IMR-90 (cell line): ENCODE results near the gene ING2. TPM values are rescaled to one million over a fixed set of nuclear protein-coding genes. Genes with fewer than 3 reads are reported as not detected.

ENCODE experiments used
- ATAC-seq: fragments of 200-7000 bp; cut with Tn5 transposase; 2 replicates; pipeline ENCODE4 v1.9.1; 2020; ENCODE audit warnings: low read depth, mild to moderate bottlenecking, moderate library complexity
- BruUV-seq: library from RNA; stranded (reverse); fragments of 400-500 nt; replicated peaks from 2 replicates; lab custom pipeline; 2021; lab: Mats Ljungman, UMichigan
- CTCF ChIA-PET: fragments of 300-600 bp; formaldehyde crosslinking; extraction: SDS; loops from one replicate; lab custom pipeline; 2021; ENCODE audit warnings: antibody characterized with exemption; lab: Yijun Ruan, JAX
- POLR2A ChIA-PET: fragments of 300-600 bp; sonication (Branson Sonifier 250); formaldehyde crosslinking; loops from one replicate; lab custom pipeline; 2022; ENCODE audit warnings: antibody characterized with exemption; ENCODE audit not compliant: unreplicated experiment; lab: Charles Lee
- DNase-seq: peaks from one replicate; pipeline ENCODE4 v3.0.0; 2013
- H2AFZ ChIP-seq: replicated peaks from 2 replicates; pipeline ENCODE3; 2013; ENCODE audit warnings: low read length, mild to moderate bottlenecking; ENCODE audit not compliant: poor library complexity
- H2AK5ac ChIP-seq: 2 replicates; pipeline ENCODE4 v1.6.1; 2013; ENCODE audit warnings: low read depth, low read length, inconsistent platforms
- H2AK9ac ChIP-seq: replicated peaks from 2 replicates; pipeline ENCODE3; 2013; ENCODE audit warnings: mild to moderate bottlenecking, low read depth, low read length, moderate library complexity; ENCODE audit not compliant: poor library complexity
- H2BK120ac ChIP-seq: 2 replicates; pipeline ENCODE4 v1.6.1; 2013; ENCODE audit warnings: low read depth, low read length, inconsistent platforms
- H2BK15ac ChIP-seq: 3 replicates; pipeline ENCODE4 v1.6.1; 2013; ENCODE audit warnings: low read depth, low read length, inconsistent platforms
- H2BK20ac ChIP-seq: 2 replicates; pipeline ENCODE4 v1.6.1; 2013; ENCODE audit warnings: low read depth, mild to moderate bottlenecking, inconsistent platforms, low read length, moderate library complexity
- H2BK5ac ChIP-seq: 2 replicates; pipeline ENCODE4 v1.6.1; 2013; ENCODE audit warnings: mild to moderate bottlenecking, low read depth, low read length, inconsistent platforms; ENCODE audit not compliant: poor library complexity, severe bottlenecking
- H3K14ac ChIP-seq: replicated peaks from 2 replicates; pipeline ENCODE4 v1.6.1; 2013; ENCODE audit warnings: low read depth, low read length, inconsistent platforms
- H3K18ac ChIP-seq: 2 replicates; pipeline ENCODE4 v1.6.1; 2013; ENCODE audit warnings: low read depth, low read length, control low read depth
- H3K23ac ChIP-seq: 2 replicates; pipeline ENCODE4 v1.6.1; 2013; ENCODE audit warnings: low read depth, low read length, inconsistent platforms
- H3K27ac ChIP-seq: 2 replicates; pipeline ENCODE4 v1.5.1; 2013; ENCODE audit warnings: mild to moderate bottlenecking, control low read depth, low read length; ENCODE audit not compliant: insufficient read depth
- H3K27me3 ChIP-seq: 2 replicates; pipeline ENCODE4 v1.6.1; 2013; ENCODE audit warnings: low read length; ENCODE audit not compliant: control insufficient read depth, insufficient read depth
- H3K36me3 ChIP-seq: 2 replicates; pipeline ENCODE4 v1.6.1; 2013; ENCODE audit warnings: low read length, mixed read lengths; ENCODE audit not compliant: control insufficient read depth, insufficient read depth
- H3K4ac ChIP-seq: 2 replicates; pipeline ENCODE4 v1.6.1; 2013; ENCODE audit warnings: low read depth, low read length, inconsistent platforms
- H3K4me1 ChIP-seq: 2 replicates; pipeline ENCODE4 v1.6.1; 2013; ENCODE audit warnings: low read length, mixed read lengths; ENCODE audit not compliant: control insufficient read depth, insufficient read depth
- H3K4me2 ChIP-seq: 2 replicates; pipeline ENCODE4 v1.6.1; 2013; ENCODE audit warnings: low read depth, mild to moderate bottlenecking, control low read depth, low read length, moderate library complexity
- H3K4me3 ChIP-seq: 2 replicates; pipeline ENCODE4 v1.5.1; 2013; ENCODE audit warnings: low read depth, mild to moderate bottlenecking, control low read depth, low read length, moderate library complexity; ENCODE audit not compliant: insufficient read depth
- H3K56ac ChIP-seq: 2 replicates; pipeline ENCODE4 v1.6.1; 2013; ENCODE audit warnings: low read length, inconsistent platforms; ENCODE audit not compliant: insufficient read depth; ENCODE audit errors: extremely low read depth
- H3K79me1 ChIP-seq, 2 experiments: 2 replicates each; pipeline ENCODE4 v1.6.1; 2013; ENCODE audit warnings: low read length in 2 of 2, inconsistent platforms in 1 of 2, low read depth in 1 of 2
- H3K9ac ChIP-seq: 2 replicates; pipeline ENCODE4 v1.6.1; 2013; ENCODE audit warnings: low read depth, low read length, control low read depth
- H3K9me1 ChIP-seq: 2 replicates; pipeline ENCODE4 v1.6.1; 2013; ENCODE audit warnings: low read length, inconsistent platforms; ENCODE audit not compliant: insufficient read depth
- H3K9me3 ChIP-seq: 2 replicates; pipeline ENCODE4 v1.6.1; 2013; ENCODE audit warnings: low read length; ENCODE audit not compliant: control insufficient read depth, insufficient read depth
- H4K20me1 ChIP-seq: 2 replicates; pipeline ENCODE4 v1.6.1; 2013; ENCODE audit warnings: low read length, inconsistent platforms; ENCODE audit not compliant: insufficient read depth
- H4K5ac ChIP-seq: 2 replicates; pipeline ENCODE4 v1.6.1; 2013; ENCODE audit warnings: mild to moderate bottlenecking, low read depth, low read length, control low read depth
- H4K8ac ChIP-seq, 2 experiments: 2 replicates each; pipeline ENCODE4 v1.6.1; 2013; ENCODE audit warnings: low read depth in 2 of 2, low read length in 2 of 2, control low read depth in 1 of 2, inconsistent platforms in 1 of 2
- H4K91ac ChIP-seq: 2 replicates; pipeline ENCODE4 v1.6.1; 2013; ENCODE audit warnings: low read depth, low read length, inconsistent platforms; ENCODE audit not compliant: insufficient read depth
- BHLHE40 ChIP-seq: fragments of 150-350 bp; IDR thresholded peaks from 2 replicates; pipeline ENCODE4 v1.6.1; 2016; ENCODE audit warnings: mild to moderate bottlenecking, low read depth, low read length
- CEBPB ChIP-seq: IDR thresholded peaks from 2 replicates; pipeline ENCODE4 v1.6.1; 2012; ENCODE audit warnings: low read depth, low read length, improper control_type of control experiment
- CHD1 ChIP-seq: IDR thresholded peaks from 2 replicates; pipeline ENCODE4 v1.6.1; 2012; ENCODE audit warnings: low read depth, low read length, improper control_type of control experiment
- FOS ChIP-seq: fragments of 150-350 bp; IDR thresholded peaks from 2 replicates; pipeline ENCODE4 v1.6.1; 2016; ENCODE audit warnings: low read depth, low read length
- MAZ ChIP-seq: IDR thresholded peaks from 2 replicates; pipeline ENCODE4 v1.6.1; 2012; ENCODE audit warnings: low read depth, mild to moderate bottlenecking, low read length, improper control_type of control experiment, moderate library complexity, borderline replicate concordance
- MXI1 ChIP-seq: IDR thresholded peaks from 2 replicates; pipeline ENCODE4 v1.6.1; 2012; ENCODE audit warnings: low read depth, mild to moderate bottlenecking, low read length, moderate library complexity, borderline replicate concordance
- NFE2L2 ChIP-seq: fragments of 150-350 bp; IDR thresholded peaks from 2 replicates; pipeline ENCODE4 v1.6.1; 2016; ENCODE audit warnings: low read depth, mild to moderate bottlenecking, low read length
- POLR2A ChIP-seq: IDR thresholded peaks from 2 replicates; pipeline ENCODE4 v1.6.1; 2012; ENCODE audit warnings: mild to moderate bottlenecking, low read depth, low read length
- RCOR1 ChIP-seq: IDR thresholded peaks from 2 replicates; pipeline ENCODE4 v1.6.1; 2012; ENCODE audit warnings: mild to moderate bottlenecking, low read length, improper control_type of control experiment; ENCODE audit not compliant: insufficient replicate concordance
- RFX5 ChIP-seq: IDR thresholded peaks from 2 replicates; pipeline ENCODE4 v1.8.0; 2012; ENCODE audit warnings: low read depth, mild to moderate bottlenecking, low read length, moderate library complexity
- SMC3 ChIP-seq: fragments of 150-350 bp; IDR thresholded peaks from 2 replicates; pipeline ENCODE4 v1.6.1; 2016; ENCODE audit warnings: low read depth, mild to moderate bottlenecking, antibody characterized with exemption, low read length, moderate library complexity
- WGBS, 2 experiments: methylation state at CpG; one replicate each; pipeline versions ENCODE4 v1.1.5 to v1.1.7; 2013; ENCODE audit warnings: missing lambda C conversion rate in 2 of 2; ENCODE audit not compliant: insufficient read length in 1 of 2; ENCODE audit errors: extremely low coverage in 2 of 2; 5-methylcytosine and 5-hydroxymethylcytosine counted together
- dilution Hi-C: fragments of 300-500 bp; cut with HindIII; formaldehyde crosslinking; loops from one replicate; pipeline ENCODE4 v1.14.3; 2018; ENCODE audit warnings: low sequenced_read_pairs; ENCODE audit not compliant: unreplicated experiment
- in situ Hi-C: fragments of 300-500 bp; cut with MboI; formaldehyde crosslinking; loops from 3 replicates; pipeline ENCODE4 v1.14.3; 2019; ENCODE audit warnings: low sequenced_read_pairs, inconsistent platforms, mixed read lengths
- intact Hi-C: fragments of 100-400 bp; cut with micrococcal nuclease; formaldehyde crosslinking; loops from 2 replicates; pipeline ENCODE4 v1.10.0; 2022
- polyA plus RNA-seq, 3 experiments: library from polyadenylated mRNA; depleted of rRNA; stranded (reverse); fragments of >200 nt; gene quantifications; 2 replicates each; pipeline ENCODE4 v1.2.3, GENCODE V29; 2012; ENCODE audit warnings: low replicate concordance in 1 of 3
- total RNA-seq: library from RNA; depleted of rRNA; stranded (reverse); fragments of >200 nt; gene quantifications from 2 replicates; pipeline ENCODE4 v1.2.3, GENCODE V29; 2012
- TF ChIP-seq, protein P1 (sequence below): conservative IDR thresholded peaks from 2 replicates; pipeline ENCODE4 v1.5.1; 2012; ENCODE audit warnings: mild to moderate bottlenecking, low read depth, low read length, improper control_type of control experiment
- TF ChIP-seq, protein P2 (sequence below): fragments of 150-350 bp; IDR thresholded peaks from 2 replicates; pipeline ENCODE4 v1.6.1; 2016; ENCODE audit warnings: low read depth, mild to moderate bottlenecking, low read length, moderate library complexity, borderline replicate concordance
- TF ChIP-seq, protein P3 (sequence below): fragments of 150-350 bp; IDR thresholded peaks from 2 replicates; pipeline ENCODE4 v1.6.1; 2017; ENCODE audit warnings: mild to moderate bottlenecking, antibody characterized with exemption, low read length, low read depth

ING2 gene
- total and polyA plus RNA-seq, 2 of the 4 experiments (the other 2 are of a cell fraction): 2.5 to 9.5 TPM

DNA sequence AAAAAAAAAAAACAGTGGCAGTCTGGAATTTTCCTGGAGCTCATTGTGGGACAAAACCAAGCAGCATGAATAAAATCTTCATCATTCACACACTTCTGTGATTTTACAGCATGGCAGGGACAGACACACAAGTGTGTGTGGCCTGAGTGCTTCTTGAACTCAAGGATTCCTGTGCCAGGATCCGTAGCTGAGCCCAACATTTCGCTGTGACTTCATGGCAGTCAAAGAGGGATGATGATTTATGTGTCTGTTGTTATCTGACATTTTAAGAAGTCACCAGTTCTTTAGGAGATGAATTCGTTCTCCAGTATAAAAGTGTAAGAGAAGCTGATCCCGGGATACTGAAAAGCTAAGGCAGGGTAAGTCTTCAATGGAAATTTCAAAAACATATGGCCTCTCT lies 57.0 kb downstream of the ING2 start:
- no TSS peak for BruUV-seq
- DNase-seq (no peak), ATAC-seq (no peak)
- no peak overlapping the region for H2AFZ ChIP-seq
- H3K9me3 ChIP-seq: peaks cover 2% of the 10 kb centered on the region
- dilution Hi-C loops (no loop called here), intact Hi-C loops (no loop called here), in situ Hi-C loops (no loop called here)
- H3K79me1 ChIP-seq: no peaks in the 10 kb centered on the region
- H3K9ac ChIP-seq: no peak overlapping the region
- CTCF ChIA-PET: interaction anchor here (0.6 kb wide), 2 partner anchors 15 to 276 kb away, joined by 3 to 5 read pairs; no protein-coding TSS in a partner anchor
- no peak overlapping the region for H3K4me3 ChIP-seq
- no peak overlapping the region for H3K18ac ChIP-seq
- no peak overlapping the region for H3K56ac ChIP-seq
- no peak overlapping the region for H2BK15ac ChIP-seq
- H4K20me1 ChIP-seq: no peaks in the 10 kb centered on the region
- H3K4ac ChIP-seq: no peak overlapping the region
- no peaks in the 10 kb centered on the region for H3K9me1 ChIP-seq
- H3K23ac ChIP-seq: no peak overlapping the region
- POLR2A ChIA-PET: no interaction called here
- H4K5ac ChIP-seq: no peak overlapping the region
- H2BK5ac ChIP-seq: no peak overlapping the region
- no peak overlapping the region for H2BK20ac ChIP-seq
- no peaks in the 10 kb centered on the region for H3K4me1 ChIP-seq
- no peak overlapping the region for H4K8ac ChIP-seq
- TF ChIP-seq, protein P1, sequence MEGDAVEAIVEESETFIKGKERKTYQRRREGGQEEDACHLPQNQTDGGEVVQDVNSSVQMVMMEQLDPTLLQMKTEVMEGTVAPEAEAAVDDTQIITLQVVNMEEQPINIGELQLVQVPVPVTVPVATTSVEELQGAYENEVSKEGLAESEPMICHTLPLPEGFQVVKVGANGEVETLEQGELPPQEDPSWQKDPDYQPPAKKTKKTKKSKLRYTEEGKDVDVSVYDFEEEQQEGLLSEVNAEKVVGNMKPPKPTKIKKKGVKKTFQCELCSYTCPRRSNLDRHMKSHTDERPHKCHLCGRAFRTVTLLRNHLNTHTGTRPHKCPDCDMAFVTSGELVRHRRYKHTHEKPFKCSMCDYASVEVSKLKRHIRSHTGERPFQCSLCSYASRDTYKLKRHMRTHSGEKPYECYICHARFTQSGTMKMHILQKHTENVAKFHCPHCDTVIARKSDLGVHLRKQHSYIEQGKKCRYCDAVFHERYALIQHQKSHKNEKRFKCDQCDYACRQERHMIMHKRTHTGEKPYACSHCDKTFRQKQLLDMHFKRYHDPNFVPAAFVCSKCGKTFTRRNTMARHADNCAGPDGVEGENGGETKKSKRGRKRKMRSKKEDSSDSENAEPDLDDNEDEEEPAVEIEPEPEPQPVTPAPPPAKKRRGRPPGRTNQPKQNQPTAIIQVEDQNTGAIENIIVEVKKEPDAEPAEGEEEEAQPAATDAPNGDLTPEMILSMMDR: no peak
- TF ChIP-seq SMC3 (no peak), MAZ (no peak), MXI1 (no peak), RCOR1 (no peak), NFE2L2 (no peak), CEBPB (no peak), CHD1 (no peak), BHLHE40 (no peak), RFX5 (no peak), POLR2A (no peak), FOS (no peak)
- TF ChIP-seq, protein P2, sequence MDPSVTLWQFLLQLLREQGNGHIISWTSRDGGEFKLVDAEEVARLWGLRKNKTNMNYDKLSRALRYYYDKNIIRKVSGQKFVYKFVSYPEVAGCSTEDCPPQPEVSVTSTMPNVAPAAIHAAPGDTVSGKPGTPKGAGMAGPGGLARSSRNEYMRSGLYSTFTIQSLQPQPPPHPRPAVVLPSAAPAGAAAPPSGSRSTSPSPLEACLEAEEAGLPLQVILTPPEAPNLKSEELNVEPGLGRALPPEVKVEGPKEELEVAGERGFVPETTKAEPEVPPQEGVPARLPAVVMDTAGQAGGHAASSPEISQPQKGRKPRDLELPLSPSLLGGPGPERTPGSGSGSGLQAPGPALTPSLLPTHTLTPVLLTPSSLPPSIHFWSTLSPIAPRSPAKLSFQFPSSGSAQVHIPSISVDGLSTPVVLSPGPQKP: no peak
- TF ChIP-seq, protein P3, sequence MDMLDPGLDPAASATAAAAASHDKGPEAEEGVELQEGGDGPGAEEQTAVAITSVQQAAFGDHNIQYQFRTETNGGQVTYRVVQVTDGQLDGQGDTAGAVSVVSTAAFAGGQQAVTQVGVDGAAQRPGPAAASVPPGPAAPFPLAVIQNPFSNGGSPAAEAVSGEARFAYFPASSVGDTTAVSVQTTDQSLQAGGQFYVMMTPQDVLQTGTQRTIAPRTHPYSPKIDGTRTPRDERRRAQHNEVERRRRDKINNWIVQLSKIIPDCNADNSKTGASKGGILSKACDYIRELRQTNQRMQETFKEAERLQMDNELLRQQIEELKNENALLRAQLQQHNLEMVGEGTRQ: no peak
- no peak overlapping the region for H4K91ac ChIP-seq
- no peak overlapping the region for H3K27ac ChIP-seq
- H2BK120ac ChIP-seq: no peak overlapping the region
- no peaks in the 10 kb centered on the region for H3K36me3 ChIP-seq
- H3K27me3 ChIP-seq: peaks cover 9% of the 10 kb centered on the region
- WGBS, 2 experiments: 24% methylated on average over 2 of the region's 4 CpGs; no CpG with 5 or more reads in 1 of the 2 experiments
- no peak overlapping the region for H3K14ac ChIP-seq
- H2AK9ac ChIP-seq: no peak overlapping the region
- H2AK5ac ChIP-seq: no peak overlapping the region
- H3K4me2 ChIP-seq: no peak overlapping the region
